ENCODE results near the gene CEP95. TPM values are rescaled to one million over a fixed set of nuclear protein-coding genes. Genes with fewer than 3 reads are reported as not detected.

The CEP95 gene
- total RNA-seq, 1 experiment from 2014 or later = 77.0 TPM

DNA sequence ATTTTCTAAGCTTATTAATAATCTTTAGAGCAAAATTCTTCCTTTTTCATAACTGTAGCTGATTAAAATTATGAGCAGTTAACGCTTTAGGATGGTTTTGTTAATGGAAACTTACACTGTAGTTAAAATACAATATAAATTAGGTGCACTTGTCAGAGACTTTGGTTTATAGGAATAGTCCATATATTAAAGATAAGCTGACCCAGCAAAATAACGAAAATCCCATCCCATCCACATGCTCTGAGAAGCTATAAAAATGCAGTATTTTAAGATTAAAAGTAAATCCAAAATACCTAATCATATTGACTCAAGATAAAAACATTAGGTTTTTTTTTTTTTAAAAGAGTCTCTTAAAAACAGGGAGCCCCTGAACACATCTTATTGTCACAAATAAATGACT lies 38.0 kb downstream of the CEP95 start:
- POLR2A ChIA-PET = interaction anchor here (1.0 kb wide), 2 partner anchors 10 to 38 kb away, joined by 3 to 9 read pairs; partner anchors contain the start of gene CEP95
- CTCF ChIA-PET = interaction anchor here (1.4 kb wide), 1 partner anchor 10 kb away, joined by 5 read pairs; no protein-coding TSS in a partner anchor
- ATAC-seq = no peak
- H3K9me2 ChIP-seq (ENCODE audit: insufficient read depth) = no peaks in the 10 kb centered on the region
- no peaks in the 10 kb centered on the region for H3K9me3 ChIP-seq (ENCODE audit: control insufficient read depth in 1 of 2, insufficient read depth in 1 of 2, low read depth in 1 of 2, low read length in 2 of 2)
- no peak overlapping the region for H3K4me3 ChIP-seq (replicated peaks in 1 of 2; ENCODE audit: low read depth in 1 of 2, low read length in 2 of 2)
- no peak overlapping the region for H2AFZ ChIP-seq (ENCODE audit: low read depth, low read length, poor library complexity, severe bottlenecking)
- intact Hi-C loops (cut with micrococcal nuclease) = loop anchor here (2.0 kb wide), 1 partner anchor 16 kb away; no protein-coding TSS in a partner anchor
- no TSS peak for BruUV-seq (replicated peaks)
- RAD21 ChIA-PET (ENCODE audit: low non-redundant PET in 1 of 2, low total read pairs in 2 of 2, uncharacterized antibody in 2 of 2, unreplicated experiment in 2 of 2) = no interaction called here
- H3K79me2 ChIP-seq (ENCODE audit: insufficient read depth, low read length) = peaks cover 37% of the 10 kb centered on the region
- no peak overlapping the region for H3K27ac ChIP-seq (ENCODE audit: low read depth, low read length)
- H3K4me2 ChIP-seq (ENCODE audit: low read length) = no peak overlapping the region
- no peak for TF ChIP-seq ELF1 (IDR thresholded peaks at IDR 0.05; ENCODE audit: borderline replicate concordance, low read depth)
- TF ChIP-seq FOSL1 (IDR thresholded peaks at IDR 0.05; ENCODE audit: low read depth) = no peak
- TF ChIP-seq, protein P1, sequence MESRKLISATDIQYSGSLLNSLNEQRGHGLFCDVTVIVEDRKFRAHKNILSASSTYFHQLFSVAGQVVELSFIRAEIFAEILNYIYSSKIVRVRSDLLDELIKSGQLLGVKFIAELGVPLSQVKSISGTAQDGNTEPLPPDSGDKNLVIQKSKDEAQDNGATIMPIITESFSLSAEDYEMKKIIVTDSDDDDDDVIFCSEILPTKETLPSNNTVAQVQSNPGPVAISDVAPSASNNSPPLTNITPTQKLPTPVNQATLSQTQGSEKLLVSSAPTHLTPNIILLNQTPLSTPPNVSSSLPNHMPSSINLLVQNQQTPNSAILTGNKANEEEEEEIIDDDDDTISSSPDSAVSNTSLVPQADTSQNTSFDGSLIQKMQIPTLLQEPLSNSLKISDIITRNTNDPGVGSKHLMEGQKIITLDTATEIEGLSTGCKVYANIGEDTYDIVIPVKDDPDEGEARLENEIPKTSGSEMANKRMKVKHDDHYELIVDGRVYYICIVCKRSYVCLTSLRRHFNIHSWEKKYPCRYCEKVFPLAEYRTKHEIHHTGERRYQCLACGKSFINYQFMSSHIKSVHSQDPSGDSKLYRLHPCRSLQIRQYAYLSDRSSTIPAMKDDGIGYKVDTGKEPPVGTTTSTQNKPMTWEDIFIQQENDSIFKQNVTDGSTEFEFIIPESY (IDR thresholded peaks at IDR 0.05; ENCODE audit: extremely low read depth, insufficient replicate concordance, low read length) = no peak
- TF ChIP-seq JUND (IDR thresholded peaks at IDR 0.05) = no peak
- TF ChIP-seq POLR2AphosphoS5 (IDR thresholded peaks at IDR 0.05; ENCODE audit: low read depth, low read length) = no peak
- TF ChIP-seq, protein P2, sequence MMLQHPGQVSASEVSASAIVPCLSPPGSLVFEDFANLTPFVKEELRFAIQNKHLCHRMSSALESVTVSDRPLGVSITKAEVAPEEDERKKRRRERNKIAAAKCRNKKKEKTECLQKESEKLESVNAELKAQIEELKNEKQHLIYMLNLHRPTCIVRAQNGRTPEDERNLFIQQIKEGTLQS (IDR thresholded peaks at IDR 0.05) = no peak
- TF ChIP-seq ZNF274 (IDR thresholded peaks at IDR 0.05; ENCODE audit: low read depth, low read length) = no peak
- no peak for TF ChIP-seq CTCF (IDR thresholded peaks at IDR 0.05 in 2 of 3, conservative IDR thresholded peaks at IDR 0.05 in 1 of 3; ENCODE audit: borderline replicate concordance in 1 of 3, insufficient read depth in 1 of 3, low read depth in 2 of 3, low read length in 2 of 3)
- no peak for TF ChIP-seq ZFX (IDR thresholded peaks at IDR 0.05)
- no peak for TF ChIP-seq EGR1 (IDR thresholded peaks at IDR 0.05; ENCODE audit: low read depth)
- peaks cover 68 to 77% of the 10 kb centered on the region in 2 experiments for H3K36me3 ChIP-seq (ENCODE audit: control insufficient read depth in 1 of 2, insufficient read depth in 2 of 2, low read length in 2 of 2)
- H4K20me1 ChIP-seq (ENCODE audit: insufficient read depth) = peaks cover 14% of the 10 kb centered on the region; the same call in 1 of the 2 replicates
- H3K27me3 ChIP-seq (ENCODE audit: insufficient read depth, low read length) = no peaks in the 10 kb centered on the region
- H3K4me1 ChIP-seq (ENCODE audit: control insufficient read depth in 1 of 2, insufficient read depth in 2 of 2, low read length in 2 of 2) = no peaks in the 10 kb centered on the region
- no peak for DNase-seq (ENCODE audit: low read depth, low spot score)
- no peak overlapping the region for H3K9ac ChIP-seq (ENCODE audit: low read length)

Data from HCT116 (cell line).